ENCODE data around the gene NR3C1.
A peak's percentile ranks its signal among the peaks of the same experiment; 100 is the strongest.

NR3C1 gene

DNA sequence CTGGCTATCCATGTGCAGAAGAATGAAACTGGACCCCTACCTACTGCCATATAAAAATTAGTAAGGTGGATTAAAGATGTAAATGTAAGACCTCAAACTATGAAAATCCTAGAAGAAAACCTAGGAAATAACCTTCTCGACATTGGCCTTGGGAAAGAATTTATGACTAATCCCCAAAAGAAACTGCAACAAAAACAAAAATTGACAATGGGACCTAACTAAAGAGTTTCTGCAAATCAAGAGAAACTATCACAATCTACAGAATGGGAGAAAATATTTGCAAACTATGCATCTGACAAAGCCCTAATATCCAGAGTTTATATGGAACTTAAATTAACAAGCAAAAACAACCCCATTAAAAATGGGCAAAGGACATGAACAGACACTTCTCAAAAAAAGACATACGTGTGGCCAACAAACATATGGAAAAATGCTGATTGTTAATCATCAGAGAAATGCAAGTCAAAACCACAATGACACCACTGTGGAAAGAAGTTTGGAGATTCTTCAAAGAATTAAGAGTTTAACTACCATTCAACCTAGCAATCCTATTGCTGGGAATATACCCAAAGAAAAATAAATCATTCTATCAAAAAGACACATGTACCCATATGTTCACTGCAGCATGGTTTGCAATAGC is 98.5 kb downstream of the NR3C1 start:
- DNase-seq, result no peak

DNA sequence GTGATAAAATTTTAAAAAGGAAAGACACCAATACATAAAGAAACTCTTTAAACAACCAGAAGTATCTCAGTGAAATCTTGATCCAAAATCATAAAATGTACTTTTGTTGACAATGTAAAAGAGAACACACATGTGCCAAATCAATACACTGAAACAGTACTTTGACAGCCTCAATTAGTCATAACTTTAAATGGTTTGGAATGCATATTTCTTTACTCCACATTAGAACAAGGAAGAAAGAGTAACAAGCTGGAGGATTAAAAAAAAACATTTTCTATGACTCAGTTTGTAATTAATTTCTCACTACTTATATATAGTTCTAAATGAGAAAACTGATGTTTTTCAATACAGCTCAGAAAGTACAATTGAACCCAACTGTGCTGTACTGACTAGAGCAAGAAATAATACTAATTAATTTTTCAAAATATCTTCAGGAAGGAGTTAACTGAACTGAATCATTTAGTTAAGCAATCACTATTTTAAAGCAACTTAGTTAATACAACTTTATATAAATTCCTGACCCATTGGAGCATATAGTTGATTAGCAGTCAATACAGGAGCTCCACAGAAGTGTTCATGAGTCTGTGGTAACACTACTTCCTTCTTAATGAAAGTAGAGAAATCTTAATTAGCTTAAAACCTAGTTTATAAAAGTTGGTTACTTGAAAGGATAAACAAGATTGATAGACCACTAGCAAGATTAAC is 101.0 kb downstream of the NR3C1 start:
- no peak for DNase-seq

DNA sequence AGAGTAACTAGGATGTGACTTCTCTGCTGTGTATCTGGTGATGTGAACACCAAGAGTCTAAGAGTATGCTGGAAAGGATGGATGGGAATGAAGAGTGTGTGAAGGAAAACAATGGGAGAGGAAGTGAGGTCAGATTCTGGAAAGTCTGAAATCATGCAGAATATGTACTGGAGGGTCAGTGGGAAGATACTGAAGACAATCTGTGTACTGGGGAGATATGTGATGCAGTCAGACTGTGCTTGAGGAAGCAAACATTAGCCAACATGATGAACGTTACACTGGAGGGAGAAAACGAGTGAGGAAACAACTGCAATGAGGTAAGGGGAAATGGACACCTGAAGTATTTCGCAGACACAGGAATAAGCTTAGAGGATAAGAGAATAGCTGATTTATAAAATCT is 105.7 kb downstream of the NR3C1 start:
- DNase-seq, result no peak

DNA sequence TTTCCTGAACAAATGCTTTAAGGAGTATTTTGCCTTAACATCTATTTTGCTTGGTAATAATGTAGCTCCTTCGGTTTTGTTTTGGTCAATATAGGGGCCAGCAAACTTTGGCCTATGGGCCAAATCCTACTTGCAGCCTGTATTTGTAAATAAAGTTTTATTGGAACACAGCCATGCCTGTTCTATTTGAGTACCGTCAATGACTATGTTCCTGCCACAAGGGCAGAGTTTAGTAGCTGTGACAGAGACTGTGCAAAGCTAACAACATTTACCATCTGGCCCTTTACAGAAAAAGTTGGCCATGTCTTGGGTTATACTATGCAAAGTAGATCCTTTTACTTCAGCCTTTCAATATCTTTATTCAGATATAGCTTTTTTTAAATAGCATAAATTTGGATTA is 113.4 kb downstream of the NR3C1 start:
- DNase-seq, result no peak

DNA sequence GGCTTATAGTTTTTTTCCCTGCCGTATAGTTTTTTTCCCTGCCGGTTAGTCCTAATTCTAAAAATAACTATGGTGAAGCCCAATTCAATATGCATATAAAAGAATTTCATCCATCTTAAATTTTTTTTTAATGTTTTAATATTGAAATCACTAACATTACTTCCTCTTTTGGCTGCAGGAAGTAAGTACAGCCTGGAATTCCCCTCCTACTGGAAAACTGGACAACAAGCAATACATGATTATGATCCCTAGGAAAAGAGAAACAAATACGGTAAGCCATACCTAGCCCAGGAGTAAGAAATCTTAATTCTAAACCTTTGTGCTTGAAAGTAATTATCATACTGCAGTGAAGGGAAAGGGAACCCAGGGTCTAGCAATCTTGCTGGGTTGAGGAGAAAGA is 119.0 kb downstream of the NR3C1 start:
- peak; percentile 63 for DNase-seq

DNA sequence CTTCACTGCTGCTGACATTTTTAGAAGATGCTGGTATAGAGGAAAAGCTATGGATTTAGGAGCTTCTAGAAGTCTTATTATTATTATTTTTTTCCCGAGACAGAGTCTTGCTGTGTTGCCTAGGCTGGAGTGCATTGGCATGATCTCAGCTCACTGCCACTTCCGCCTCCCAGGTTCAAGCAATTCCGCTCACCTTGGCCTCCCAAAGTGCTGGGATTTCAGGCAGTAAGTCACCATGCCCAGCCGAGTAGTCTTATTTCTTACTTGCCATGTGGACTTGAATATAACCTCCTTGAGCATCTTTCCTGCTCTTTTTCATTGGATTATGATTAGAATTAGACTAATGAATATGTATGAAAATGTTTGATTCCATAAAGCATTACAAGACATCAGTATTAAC is 119.5 kb downstream of the NR3C1 start:
- DNase-seq, result no peak

DNA sequence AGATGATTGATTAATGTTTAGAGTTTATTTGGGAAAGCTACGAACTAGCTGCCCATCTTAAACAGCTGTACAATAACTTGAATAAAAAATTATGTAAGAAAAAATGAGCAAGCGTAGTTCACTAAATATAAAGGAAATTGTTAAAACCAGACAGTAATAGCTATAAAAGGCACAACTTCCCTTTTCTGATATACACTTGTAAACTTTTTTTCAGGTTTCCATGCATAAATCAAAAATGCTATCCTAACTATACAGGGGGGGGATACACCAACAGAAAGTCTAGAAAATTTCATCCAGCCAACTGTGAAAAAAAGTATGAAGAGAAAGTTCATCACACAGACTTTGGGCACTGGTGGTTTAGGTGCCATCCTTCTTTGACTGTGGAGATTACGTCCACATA is 122.3 kb downstream of the NR3C1 start:
- DNase-seq, result no peak

DNA sequence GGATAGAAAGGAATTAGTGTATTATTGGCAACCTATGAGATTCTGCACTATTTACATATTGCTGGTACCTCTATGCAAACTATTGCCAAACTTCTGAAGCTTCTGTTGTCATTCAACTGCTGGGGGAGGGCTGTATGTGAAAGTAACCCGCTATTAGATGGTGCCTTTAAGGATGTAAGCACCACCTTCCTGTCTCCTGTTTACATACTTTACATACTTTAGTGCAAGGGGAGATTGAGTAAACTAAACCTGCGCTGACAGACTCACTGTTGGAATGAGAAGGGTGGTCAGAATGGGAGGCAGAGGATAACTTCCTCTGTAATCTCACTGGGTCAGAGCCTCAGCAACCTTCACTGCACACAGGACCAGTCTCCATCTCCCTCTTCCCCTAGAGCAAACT is 123.8 kb downstream of the NR3C1 start:
- no peak for DNase-seq

DNA sequence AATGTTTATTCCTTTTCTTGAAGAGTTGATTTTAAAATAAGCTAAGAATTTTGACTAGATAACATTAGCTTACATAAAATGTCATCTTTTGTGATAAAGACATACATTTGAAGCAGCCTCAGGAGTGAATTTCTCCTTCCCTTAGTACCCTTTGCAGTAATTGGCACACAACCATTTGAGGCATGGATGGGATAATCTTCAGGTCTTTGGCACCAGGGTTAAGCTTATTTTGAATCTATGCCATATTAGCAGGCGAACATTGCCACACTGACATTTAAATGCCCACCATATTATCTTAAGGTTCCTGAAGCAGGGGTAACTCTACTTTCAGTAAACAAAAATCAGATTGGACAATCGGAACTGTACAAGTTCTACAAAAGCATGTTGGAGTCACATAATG is 126.0 kb downstream of the NR3C1 start:
- no peak for DNase-seq

DNA sequence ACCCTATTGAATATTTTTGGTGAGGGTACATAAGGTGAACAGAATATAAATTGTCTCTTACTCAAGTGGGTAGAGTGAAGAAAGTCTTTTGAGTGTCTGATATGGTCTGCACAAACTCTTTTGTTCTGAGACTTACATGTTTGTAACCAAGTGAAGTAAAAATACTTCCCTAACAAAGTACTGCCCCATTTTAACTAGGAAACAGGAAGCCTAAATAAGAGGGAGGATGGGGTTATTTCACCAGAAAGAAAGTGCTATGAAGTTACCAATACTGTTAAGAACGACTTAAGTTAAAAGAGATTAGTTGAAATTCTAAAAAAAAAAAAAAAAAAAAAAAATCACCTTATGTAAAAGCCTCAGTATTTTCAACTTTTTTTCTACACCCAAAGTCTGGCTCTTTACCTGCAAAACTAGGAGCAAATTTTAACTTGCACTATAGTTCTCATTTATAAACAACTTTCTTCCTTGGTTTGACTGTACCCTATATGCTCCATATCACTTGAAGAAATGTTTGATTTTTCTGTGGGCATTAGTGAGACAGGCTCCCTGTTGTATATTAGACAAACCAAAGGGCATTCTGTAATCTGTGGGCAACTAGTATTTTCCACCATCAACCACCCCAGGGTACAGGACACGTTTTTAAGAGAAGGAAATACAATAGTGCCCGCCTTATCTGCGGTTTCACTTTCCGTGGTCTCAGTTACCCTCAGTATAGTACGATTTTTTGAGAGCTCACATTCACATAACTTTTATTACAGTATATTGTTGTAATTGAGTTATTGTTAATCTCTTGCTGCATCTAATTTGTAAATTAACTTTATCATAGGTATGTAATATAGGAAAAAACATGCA is 127.7 kb downstream of the NR3C1 start:
- DNase-seq, result no peak

DNA sequence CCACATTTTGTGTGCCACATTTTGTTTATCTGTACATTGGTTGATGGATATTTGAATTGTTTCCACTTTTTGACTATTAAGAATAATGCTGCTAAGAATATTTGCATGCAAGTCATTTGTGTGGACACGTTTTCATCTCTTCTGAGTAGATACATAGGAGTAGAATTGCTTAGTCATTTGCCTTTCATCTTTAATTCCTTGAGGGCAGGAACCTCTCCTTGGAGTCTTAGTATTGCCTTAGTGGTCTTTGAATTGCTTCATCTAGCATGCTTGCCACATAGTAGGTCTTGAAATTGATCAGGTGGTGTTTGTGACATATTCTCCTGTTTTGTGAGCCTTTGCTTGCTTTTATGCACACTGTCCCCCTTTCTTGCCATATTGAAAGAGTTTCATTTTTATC is 128.5 kb downstream of the NR3C1 start:
- DNase-seq, result no peak

DNA sequence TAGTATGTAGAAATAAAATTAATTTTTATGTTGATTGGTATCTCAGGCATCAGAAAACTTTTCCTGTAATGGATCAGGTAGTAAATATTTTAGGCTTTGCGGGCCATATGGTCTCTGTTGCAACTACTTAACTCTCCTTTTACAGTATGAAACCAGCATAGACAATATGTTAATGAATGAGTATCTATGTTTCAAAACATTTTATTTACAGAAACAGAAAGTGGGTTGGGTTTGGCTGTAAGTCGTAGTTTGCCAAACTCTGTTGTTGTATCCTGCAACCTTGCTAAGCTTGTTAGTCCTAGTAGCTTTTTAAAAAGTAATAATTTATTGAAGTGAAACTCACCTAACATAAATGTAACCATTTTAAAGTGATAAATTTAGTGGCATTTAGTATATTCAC is 132.1 kb downstream of the NR3C1 start:
- no peak for DNase-seq

DNA sequence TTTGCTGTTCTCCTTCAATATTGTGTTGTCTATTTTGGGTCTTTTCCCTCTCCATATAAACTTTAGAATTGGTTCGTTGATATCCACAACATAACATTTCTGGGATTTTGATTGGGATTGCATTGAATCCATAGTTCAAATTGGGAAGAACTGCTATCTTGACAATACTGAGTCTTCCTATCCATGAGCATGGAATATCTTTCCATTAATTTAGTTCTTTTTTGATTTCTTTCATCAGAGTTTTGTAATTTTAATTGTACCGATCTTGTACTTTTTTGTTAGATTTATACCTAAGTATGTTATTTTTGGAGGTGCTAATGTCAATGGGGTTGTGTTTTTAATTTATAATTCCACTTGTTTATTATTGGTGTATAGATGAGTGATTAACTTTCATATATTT is 135.1 kb downstream of the NR3C1 start:
- no peak for DNase-seq

DNA sequence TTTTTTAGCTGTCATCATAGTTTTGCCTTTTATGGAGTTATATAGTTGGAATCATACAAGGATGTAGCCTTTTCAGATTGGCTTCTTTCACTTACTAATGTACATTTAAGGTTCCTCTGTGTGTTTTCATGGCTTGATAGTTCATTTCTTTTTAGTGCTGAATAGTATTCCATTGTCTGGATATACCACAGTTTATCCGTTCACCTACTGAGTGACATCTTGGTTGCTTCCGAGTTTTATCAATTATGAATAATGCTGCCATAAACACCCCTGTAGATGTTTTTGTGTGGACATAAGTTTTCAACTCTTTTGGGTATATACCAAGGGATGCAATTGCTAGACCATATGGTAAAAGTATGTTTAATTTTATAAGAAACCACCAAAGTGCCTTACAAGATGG is 136.3 kb downstream of the NR3C1 start:
- DNase-seq, result no peak

DNA sequence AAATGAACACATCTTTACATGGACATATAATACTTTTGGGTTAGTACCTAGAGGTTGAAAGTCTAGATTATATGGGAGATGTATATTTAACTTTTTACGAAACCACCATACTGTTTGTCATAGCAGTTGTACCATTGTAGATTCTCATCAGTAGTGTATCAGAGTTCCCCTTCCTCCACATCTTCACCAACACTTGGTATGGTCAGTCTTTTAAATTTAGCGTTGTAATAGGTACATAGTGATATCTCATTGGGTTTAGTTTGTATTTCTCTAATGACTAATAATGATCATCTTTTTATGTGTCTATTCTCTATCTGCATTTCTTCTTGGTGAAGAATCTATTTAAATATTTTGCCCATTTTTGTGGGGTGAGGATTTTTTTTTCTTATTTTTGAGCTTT is 137.5 kb downstream of the NR3C1 start:
- no peak for DNase-seq

DNA sequence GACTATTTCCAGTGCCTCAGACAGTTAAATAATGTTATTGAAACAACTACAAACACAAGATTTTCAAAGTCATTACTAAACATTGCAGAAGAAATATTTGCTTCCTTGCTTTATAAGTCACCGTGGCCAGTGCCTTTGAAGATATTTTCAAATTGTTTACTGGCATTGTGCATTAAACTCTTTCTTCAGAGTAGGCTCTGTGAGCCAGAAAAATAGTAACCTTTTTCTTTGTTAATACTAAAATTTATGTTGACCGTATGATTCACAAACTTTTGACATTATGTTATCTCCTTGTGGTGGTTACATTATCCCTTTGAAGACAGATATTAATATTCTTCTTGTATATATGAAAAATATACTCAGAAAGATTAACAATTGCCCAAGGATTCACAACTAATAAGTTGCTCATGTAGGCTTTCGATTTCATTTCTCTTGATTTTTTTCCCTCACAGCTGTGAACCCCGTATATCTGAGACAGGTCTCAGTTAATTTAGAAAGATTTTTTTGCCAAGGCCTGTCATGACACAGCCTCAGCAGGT is 140.1 kb downstream of the NR3C1 start:
- DNase-seq, result no peak

DNA sequence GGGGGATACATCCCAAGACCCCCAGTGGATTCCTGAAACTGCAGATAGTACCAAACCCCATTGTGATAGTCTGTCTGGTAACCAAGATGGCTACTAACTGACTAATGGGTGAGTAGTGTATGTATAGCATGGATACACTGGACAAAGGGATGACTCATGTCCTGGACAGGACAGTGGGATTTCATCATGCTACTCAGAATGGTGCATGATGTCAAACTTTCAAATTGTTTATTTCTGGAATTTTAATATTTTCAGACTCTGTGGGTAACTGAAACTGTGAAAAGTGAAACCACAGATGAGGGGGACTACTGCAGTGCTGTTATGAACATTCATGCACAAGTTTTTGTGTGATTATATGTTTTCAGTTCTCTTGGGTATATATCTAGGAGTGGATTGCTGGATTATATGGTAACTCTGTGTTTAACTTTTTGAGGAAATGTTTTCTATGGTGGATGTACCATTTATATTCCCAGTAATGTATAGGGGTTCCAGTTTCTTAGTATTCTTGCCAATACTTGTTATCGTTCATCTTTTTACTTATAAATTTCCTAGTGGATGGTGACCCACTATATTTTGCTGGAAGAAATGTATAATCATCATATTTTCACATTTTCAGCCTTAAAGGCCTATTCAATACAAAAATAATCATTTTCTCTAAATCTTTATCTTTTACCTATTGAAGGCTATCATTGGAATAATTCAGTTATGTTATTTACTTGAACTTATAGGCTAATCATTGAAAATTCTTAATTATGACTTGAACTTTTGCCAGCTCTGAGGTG is 140.9 kb downstream of the NR3C1 start:
- DNase-seq, result peak; percentile 89

DNA sequence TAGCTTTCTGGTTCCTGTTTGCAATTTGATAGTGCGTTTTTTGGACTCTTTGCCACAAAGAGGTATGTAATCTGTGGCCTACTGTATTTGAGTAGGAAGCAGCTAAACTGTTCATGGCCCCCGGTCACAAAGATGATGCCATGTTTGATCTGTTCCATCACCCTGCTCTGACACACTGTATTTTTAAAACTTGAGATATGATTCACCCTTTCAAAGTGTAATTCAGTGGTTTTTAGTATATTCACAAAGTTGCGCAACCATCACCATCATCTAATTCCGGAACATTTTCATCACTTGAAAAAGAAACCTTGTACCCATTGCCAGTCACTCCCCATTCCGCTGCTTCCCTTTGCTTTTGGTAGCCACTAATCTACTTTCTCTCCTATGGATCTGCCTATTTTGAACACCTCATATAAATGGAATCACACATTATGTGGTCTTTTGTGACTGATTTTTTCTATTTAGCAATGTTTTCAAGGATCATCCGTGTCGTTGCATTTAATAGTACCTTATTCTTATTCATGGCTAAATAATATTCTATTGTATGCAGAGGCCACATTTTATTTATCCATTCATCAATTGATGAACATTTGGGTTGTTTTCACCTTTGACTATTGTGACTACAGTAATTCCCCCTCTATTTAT is 141.6 kb downstream of the NR3C1 start:
- peak; percentile 93 for DNase-seq

DNA sequence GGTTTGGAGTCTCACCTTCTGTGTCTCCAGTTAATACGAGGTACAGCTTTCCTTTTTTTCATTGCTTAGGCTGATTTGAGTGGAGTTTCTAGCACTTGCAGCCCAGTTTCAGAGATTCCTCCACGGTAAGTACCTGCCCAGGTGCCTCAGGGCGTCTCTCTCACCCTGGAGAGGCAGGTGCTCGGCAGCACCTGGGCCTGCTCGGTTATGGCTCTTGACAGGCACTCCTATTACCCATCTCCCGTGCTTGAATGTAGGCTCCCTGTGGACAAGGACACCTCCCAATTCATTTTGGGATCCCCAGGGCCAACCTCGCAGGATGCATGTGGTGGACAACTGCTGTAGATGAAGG is 144.3 kb downstream of the NR3C1 start:
- DNase-seq, result no peak

DNA sequence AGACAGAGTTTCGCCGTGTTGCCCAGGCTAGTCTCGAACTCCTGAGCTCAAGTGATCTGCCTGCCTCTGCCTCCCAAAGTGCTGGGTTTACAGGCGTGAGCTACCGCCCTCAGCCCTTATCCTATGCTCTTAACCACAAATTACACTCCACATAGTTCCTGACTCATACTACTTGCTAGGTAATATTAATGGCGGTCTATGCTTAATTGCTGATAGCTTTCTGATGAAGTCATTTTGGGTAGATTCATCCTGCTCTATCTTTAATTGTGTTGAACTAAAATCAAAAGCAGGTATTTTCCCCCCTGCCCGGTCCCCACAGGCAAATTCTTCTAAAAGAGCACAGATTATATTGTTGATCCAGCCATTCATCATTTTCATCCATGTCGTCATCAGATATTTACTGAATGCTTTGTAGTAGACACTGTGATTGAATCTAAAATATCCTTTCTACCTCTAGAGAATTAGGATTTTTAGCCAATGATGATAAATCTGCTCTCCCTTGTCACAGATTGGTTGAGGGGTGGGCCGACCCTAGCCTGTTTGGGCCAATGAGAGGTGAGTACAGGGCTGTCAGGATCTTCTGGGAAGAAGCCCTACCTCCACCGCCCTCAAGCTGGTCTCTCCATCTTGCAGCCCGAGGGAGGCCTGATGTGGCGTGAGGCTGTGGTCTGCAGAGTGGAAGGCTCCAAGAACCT is 144.8 kb downstream of the NR3C1 start:
- DNase-seq, result no peak

DNA sequence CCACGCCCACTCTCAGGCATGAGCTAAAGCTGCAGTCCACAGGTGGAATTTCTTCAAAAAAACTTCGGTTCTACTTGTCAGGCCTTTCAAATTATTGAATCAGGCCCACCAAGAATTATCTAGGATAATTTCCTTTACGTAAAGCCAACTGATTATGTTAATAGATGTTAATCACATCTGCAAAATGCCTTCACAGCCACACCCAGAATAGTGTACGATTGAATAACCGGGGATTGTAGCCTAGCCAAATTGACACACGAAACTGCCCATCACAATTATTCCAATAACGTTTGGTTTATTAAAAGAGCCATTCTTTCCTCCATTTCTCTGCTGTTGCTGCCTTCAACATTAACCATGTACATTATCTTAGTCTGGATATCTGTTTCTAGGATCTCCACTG is 148.7 kb downstream of the NR3C1 start:
- DNase-seq, result no peak

DNA sequence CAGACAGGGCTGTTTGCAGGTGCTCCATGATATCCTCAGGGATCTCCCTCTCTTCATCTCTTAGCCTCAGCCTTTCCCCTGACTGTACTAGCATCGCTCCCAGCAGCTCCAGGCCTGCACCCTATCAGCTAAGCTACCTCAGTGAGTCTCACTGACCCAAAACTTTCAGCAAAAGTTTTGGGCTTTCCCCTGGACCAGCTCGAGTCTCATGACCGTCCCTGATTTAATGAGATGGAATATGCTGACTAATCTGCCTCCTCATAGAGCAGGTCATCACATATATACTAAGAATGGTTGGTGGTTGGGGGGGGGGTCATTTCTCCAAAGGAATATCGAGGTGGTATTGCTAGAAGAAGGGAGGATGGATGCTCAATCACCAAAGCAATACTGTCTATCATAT is 151.5 kb downstream of the NR3C1 start:
- DNase-seq, result no peak
